RCC 7860 (cell line): ENCODE data around the gene VGF.
"Not testable (repeated sequence)": the region's sequence is repeated elsewhere in the genome, so short reads cannot be mapped to it uniquely, and the experiment has no call there.

Source experiments
- DNase-seq: peaks from one replicate; pipeline ENCODE4 v3.0.0-alpha.2; 2015; ENCODE audit warnings: low spot score
- FAIRE-seq: peaks from 2 replicates; lab custom pipeline; 2012; peaks lifted over from hg19 to GRCh38; lab: Jason Lieb, UNC

VGF gene

DNA sequence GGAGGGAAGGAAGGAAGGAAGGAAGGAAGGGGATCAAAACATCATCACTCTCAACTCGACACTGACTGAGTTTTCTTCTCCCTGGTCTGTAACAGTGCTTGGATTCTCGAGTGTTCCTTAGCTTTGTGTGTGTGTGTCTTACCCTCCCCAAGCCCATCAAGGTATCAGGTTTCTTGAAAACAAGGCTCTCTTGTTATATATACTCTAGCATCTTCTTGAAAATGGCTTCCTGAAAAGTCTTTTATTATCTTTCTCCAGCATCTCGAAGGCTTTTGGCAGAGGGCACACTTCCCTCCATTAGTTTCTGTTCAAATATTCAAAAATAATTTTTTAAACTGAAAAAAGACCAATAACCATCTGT, 25.1 kb downstream of the VGF start:
- no peak for DNase-seq
- FAIRE-seq = no peak

DNA sequence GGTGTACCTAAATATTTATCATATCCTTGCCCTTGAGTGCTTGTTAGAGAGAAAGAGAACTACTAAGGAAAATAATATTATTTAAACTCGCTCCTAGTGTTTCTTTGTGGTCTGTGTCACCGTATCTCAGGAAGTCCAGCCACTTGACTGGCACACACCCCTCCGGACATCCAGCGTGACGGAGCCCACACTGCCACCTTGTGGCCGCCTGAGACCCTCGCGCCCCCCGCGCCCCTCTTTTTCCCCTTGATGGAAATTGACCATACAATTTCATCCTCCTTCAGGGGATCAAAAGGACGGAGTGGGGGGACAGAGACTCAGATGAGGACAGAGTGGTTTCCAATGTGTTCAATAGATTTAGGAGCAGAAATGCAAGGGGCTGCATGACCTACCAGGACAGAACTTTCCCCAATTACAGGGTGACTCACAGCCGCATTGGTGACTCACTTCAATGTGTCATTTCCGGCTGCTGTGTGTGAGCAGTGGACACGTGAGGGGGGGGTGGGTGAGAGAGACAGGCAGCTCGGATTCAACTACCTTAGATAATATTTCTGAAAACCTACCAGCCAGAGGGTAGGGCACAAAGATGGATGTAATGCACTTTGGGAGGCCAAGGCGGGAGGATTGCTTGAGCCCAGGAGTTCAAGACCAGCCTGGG, 27.0 kb downstream of the VGF start:
- FAIRE-seq (peak; percentile 87), DNase-seq (peak; percentile 96)

DNA sequence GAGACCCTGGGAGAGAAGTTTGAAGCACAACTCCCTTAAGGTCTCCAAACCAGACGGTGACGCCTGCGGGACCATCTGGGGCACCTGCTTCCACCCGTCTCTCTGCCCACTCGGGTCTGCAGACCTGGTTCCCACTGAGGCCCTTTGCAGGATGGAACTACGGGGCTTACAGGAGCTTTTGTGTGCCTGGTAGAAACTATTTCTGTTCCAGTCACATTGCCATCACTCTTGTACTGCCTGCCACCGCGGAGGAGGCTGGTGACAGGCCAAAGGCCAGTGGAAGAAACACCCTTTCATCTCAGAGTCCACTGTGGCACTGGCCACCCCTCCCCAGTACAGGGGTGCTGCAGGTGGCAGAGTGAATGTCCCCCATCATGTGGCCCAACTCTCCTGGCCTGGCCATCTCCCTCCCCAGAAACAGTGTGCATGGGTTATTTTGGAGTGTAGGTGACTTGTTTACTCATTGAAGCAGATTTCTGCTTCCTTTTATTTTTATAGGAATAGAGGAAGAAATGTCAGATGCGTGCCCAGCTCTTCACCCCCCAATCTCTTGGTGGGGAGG, 27.6 kb downstream of the VGF start:
- no peak for FAIRE-seq
- peak; percentile 3 for DNase-seq

DNA sequence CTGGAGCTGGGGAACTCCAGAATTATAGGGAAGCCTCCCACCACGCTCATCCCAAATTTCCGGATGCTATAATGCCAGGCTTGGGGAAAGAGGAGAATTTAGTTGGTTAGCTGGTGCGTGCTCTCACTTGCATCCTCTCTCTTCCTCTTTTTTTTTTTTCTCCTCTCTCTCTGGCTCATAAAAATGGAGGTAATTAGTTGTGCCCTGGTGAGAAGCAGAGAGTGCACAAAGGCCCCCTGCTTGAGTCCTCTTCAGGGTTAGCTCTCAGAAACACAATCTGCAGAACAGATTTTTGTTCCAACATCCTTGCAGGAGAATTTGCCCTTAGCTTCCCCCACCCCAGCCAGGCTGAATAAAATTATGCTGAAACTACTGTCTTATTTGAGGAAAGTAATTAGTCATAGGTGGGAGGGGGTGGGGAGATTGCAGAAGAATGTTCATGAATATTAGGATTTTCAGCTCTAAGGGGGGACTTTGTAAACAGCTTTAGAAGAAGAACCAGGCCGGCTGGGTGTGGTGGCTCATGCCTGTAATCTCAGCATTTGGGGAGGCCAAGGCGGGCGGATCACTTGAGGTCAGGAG, 30.9 kb downstream of the VGF start:
- FAIRE-seq (no peak), DNase-seq (peak; percentile 9)

DNA sequence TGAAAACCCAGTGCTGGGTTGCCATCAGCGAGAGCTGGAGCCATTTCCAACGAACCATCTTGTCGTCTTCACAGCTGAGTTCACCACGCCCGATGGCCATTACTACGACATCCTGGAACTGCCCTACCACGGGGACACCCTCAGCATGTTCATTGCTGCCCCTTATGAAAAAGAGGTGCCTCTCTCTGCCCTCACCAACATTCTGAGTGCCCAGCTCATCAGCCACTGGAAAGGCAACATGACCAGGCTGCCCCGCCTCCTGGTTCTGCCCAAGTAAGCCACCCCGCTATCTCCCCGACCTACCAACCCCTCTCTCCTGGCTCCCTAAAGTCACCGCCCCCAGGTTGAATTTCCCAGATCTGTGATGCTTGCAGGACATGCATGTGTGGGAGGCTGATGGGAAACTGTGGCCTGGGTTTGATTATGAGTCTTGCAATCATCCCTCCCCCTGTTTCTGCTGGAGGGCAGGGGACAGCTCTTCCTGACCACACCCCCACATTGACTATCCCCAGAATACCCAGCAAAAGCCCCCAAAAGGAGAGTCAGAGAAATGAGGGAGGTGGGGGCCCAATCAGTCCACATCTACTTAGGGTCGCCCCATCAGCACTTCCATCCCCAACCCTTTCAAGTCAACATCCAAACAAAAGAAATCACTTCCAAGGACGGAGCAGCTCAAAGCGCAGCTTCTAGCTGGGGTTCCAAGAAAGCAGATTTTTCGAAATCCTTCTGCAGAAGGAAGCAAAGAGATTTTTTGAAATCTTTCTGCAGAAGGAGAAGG, 31.6 kb downstream of the VGF start:
- no peak for FAIRE-seq

DNA sequence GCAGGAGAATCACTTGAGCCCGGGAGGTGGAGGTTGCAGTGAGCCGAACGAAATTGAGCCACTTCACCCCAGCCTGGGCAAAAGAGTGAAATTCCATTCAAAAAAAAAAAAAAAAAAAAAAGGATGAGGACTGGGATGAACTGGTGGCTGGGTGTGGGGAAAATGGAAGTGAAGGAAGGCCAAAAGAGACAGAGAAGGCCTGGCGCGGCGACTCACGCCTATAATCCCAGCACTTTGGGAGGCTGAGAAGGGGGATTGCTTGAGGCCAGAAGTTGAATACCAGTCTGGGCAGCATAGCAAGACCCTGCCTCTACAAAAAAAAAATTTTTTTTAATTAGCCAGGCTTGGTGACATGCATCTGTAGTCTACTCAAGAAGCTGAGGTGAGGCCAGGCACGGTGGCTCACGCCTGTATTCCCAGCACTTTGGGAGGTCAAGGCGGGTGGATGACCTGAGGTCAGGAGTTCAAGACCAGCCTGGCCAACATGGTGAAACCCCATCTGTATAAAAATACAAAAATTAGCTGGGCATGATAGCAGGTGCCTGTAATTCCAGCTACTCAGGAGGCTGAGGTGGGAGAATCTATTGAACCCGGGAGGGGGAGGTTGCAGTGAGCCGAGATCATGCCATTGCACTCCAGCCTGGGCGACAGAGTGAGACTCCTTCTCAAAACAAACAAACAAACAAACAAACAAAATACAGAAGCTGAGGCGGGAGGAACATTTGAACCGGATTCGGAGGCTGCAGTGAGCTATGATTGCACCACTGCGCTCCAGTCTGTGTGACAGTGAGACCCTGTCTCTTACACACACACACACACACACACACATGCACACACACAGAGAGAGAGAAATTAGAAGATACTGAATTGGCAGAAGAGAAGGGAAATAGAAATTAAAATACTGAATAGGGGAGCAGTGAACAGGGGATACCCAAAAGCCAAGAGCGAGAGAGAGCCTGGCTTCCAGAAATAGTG, 32.5 kb downstream of the VGF start:
- FAIRE-seq = not testable (repeated sequence)
- peak; percentile 3 for DNase-seq

More for the DNA sequence above, 31.6 kb downstream of the VGF start:
- DNase-seq = peak; percentile 21

DNA sequence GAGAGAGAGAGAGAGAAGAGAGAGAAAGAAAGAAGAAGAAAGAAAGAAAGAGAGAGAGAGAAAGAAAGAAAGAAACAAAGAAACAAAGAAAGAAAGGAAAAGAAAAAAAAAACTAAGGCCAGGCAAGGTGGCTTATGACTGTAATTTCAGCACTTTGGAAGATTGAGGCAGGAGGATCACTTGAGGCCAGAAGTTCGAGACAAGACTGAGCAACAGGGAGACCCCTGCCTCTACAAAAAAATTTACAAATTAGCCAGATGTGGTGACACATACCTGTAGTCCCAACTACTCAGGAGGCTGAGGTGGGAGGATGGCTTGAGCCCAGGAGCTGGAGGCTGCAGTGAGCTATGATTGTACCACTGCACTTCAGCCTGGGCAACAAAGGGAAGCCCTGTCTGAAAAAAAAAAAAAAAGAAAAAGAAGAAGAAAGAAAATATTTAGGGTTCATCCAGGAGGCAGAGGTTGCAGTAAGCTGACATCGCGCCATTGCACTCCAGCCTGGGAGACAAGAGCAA, 35.7 kb downstream of the VGF start:
- DNase-seq (no peak), FAIRE-seq (no peak)

DNA sequence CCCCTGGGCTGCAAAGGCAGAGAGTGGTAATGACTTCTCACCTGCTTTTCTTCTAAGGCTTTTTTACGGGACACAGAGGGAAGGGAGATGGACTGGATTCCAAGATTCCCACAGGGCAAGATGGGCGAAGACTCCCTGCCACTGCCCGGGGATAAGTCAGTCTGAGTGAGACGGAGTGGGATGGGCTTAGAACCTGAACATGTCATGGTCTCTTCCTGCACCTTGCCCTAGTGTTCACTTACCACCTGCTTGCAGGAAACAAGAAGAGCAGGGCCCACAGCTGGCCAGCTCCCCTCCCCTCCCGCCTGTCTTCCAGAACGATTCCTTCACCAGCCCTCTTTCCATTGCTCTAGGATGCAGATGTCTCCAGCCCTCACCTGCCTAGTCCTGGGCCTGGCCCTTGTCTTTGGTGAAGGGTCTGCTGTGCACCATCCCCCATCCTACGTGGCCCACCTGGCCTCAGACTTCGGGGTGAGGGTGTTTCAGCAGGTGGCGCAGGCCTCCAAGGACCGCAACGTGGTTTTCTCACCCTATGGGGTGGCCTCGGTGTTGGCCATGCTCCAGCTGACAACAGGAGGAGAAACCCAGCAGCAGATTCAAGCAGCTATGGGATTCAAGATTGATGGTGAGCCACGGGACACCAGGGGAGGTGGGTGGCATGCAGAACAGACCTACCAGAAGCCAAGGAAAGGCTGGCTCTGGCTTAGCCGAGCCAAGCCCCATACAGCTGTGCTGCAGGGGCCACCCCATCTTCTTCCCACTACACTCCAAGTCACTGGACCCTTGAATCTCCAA, 37.1 kb downstream of the VGF start:
- DNase-seq (peak; percentile 62), FAIRE-seq (no peak)

DNA sequence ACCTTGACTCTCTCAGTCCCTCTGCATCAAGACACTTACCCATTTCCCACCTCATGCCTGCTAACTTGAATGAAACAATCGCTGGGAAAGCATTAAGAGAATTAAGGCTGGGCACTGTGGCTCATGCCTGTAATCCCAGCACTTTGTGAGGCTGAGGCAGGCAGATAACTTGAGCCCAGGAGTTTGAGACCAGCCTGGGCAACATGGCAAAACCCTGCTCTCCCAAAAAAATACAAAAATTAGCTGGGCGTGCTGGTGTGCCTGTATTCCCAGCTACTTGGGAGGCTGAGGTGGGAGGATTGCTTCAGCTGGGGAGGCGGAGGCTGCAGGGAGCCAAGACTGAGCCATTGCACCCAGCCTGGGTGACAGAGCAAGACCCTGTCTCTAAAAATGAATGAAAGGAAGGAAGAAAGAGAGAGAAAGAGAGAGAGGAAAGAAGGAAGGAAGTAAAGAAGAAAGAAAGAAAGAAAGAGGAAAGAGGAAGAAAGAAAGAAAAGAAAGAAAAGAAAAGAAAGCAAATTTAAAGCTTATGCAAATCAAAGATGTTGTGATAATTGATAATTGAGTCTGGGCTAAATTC, 37.8 kb downstream of the VGF start:
- FAIRE-seq = no peak
- DNase-seq = no peak

DNA sequence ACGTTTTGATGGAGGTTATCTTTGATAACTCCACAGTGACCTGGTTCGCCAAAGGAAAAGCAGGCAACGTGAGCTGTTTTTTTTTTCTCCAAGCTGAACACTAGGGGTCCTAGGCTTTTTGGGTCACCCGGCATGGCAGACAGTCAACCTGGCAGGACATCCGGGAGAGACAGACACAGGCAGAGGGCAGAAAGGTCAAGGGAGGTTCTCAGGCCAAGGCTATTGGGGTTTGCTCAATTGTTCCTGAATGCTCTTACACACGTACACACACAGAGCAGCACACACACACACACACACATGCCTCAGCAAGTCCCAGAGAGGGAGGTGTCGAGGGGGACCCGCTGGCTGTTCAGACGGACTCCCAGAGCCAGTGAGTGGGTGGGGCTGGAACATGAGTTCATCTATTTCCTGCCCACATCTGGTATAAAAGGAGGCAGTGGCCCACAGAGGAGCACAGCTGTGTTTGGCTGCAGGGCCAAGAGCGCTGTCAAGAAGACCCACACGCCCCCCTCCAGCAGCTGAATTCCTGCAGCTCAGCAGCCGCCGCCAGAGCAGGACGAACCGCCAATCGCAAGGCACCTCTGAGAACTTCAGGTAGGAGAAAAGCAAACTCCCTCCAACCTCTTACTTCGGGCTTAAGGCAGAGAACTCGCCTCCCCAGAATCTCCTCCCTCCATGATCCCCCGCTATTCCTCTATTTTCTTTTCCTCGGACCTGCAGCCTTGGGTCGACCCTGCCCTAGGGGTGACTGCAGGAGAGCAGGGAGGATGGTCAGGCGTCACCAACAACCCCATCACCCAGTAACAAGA, 38.5 kb downstream of the VGF start, which contains the start of gene SERPINE1:
TSS of gene SERPINE1 (plus strand) at position 454 of the 809 bp plus-strand sequence. CDS start 1,290 bp downstream, outside the sequence.
- DNase-seq = peak; percentile 99
- FAIRE-seq = peak; percentile 83

DNA sequence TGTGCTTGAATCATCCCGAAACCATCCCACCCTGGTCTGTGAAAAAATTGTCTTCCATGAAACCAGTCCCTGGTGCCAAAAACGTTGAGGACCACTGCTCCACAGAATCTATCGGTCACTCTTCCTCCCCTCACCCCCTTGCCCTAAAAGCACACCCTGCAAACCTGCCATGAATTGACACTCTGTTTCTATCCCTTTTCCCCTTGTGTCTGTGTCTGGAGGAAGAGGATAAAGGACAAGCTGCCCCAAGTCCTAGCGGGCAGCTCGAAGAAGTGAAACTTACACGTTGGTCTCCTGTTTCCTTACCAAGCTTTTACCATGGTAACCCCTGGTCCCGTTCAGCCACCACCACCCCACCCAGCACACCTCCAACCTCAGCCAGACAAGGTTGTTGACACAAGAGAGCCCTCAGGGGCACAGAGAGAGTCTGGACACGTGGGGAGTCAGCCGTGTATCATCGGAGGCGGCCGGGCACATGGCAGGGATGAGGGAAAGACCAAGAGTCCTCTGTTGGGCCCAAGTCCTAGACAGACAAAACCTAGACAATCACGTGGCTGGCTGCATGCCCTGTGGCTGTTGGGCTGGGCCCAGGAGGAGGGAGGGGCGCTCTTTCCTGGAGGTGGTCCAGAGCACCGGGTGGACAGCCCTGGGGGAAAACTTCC, 39.2 kb downstream of the VGF start:
- FAIRE-seq (no peak), DNase-seq (peak; percentile 97)

DNA sequence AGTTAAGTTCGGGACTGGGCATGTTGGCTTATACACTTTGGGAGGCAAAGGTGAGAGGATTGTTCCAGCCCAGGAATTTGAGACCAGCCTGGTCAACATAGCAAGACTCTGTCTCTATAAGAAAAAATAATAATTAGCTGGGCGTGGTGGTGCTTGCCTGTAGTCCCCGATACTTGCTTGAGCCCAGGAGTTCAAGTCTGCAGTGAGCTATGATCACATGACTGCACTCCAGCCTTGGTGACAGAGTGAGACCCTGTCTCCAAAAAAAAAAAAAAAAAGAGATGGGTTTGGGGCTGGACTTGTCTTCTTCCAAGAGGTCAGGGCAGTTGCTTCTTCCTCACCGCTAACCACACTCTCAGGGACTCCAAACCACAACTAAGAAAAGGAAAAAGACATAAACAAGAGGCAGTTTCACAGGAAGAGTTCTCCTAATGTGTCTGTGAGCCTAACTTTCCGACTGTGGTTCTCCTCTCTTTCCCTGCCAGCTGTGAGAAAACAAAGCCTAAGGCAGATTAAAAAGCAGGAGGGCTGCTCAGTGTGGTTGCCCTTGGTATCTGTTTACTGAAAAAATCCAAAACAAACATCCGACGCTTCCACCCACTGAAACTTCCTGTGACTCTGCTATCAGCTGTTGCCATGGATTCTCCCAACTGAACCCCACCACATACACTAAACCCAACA, 40.9 kb downstream of the VGF start:
- peak; percentile 92 for DNase-seq
- peak; percentile 88 for FAIRE-seq

DNA sequence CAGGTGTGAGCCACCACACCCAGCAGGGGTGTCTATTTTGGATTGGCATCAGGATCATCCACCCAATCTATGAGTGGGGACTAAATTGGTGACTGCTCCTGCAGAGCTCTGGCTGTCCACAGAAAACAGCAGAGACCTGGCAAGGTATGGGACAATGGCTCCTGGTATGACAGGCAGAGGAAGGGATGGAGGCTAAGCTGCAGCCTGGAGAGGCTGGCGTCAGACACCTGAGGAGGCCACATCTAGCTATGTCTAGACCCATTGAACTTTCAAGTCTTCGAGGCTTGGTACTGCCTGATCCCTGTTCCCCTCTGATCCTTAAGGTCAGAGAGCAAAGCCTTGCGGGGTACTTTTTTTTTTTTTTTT, 41.7 kb downstream of the VGF start:
- FAIRE-seq (no peak), DNase-seq (no peak)

DNA sequence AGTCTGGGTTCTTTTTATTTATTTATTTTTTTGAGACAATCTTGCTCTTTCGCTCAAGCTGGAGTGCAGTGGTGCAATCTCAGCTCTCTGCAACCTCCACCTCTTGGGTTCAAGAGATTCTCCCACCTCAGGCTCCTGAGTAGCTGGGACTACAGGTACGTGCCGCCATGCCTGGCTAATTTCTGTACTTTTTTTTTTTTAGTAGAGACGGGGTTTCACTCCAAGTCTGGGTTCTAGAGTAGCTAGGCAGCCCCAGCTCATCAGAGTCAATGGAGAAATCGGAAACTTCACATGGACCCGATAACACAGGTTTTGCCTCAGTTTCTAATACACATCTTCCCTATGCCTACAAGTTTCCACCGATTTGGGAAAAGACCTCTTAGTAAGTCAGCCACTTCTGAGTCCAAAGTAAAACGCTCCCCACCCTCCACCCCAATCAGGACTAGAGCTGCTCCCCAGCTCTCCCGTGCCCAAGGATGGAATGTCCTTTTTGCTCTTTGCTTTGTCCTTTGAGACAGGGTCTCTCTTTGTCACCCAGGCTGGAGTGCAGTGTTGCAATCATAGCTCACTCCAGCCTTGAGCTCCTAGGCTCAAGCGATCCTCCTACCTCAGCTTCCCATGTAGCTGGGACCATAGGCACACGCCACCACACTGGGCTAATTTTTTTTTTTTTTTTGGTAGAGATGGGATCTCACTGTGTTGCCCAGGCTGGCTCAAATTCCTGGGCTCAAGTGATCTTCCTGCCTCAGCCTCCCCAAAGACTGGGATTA, 42.3 kb downstream of the VGF start:
- FAIRE-seq (no peak), DNase-seq (no peak)

DNA sequence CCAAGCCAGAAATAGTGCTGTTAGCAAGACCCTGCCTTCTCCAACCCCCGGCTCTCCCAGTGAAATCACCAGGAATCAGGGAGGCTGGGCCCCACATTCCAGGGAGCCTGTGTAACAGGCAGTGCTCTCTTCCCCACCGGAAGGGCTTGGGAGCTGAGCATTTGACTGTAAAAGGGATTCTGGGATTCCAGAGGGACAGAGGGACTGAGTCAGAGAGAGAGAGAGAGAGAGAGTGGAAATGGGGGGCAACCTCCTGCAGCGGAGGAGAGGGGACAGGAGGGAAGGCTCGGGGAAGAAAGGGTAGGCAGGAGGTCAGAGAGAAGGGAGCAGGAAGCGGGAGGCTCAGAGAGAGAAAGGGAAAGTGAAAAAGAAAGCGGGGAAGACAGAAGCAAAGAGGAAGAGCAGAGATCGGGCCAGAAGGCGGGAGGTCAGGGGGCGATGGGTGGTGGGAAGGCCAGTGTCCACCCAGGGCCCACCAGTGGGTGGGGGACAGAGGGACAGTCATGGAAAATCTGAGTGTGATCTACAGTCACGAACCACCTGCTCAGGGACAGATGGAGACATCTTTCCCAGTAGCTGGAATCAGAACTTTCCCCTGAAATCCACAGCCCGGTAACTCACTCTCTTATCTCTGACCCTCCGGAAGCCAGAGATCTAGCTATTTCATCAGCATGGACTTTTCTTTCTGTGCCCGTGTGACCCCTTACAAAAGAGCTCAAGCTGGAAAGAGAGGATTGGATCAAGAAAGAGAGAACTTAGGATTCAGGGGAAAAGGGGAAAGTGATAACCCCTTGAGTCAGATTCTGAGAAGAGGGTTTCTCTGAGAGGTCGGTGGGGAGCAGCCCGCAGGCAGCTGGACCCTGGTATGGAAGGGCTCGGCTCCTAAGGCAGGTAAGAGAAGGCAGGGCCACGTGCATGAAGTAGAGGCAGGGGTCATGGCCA, 43.1 kb downstream of the VGF start:
- FAIRE-seq (peak; percentile 94), DNase-seq (peak; percentile 99)
